ENCODE results near the gene DLGAP4.
"Not testable (repeated sequence)": the region's sequence is repeated elsewhere in the genome, so short reads cannot be mapped to it uniquely, and the experiment has no call there.

Gene DLGAP4

DNA sequence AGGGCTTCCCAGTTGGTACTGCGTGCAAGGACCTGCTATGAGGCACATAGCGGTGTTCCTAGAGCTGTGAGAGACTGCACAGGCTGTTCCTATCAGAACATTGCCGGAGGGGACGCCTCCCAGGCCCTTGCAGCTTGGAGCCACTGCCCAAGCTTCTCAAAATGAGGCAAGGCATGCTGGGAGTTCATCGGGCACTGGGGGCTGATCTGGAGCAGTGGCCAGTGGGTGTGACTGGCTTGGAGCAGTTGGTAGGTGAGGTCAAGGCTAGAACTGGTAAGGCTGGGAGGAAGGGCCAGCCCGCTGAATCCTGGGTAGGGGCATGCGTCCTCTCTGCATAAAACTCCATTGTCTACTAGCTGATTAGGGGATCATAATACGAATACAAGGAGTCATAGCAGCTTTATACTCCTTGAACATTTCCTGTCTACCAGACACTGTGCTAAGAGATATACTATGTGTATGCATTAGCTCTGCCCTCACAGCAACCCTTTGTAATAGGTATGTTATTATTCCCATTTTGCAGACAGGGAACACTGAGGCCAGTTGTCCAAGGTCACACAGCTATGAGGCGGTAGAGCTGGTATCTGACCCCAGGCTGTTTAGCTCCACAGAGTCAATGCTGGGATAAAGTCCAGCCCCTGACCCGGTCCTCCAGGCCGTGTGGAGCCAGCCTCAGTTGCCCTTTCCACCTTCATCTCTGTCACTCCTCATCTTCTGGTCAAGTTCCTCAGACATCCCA lies 53.7 kb downstream of the DLGAP4 start:
- DNase-seq, result no peak

DNA sequence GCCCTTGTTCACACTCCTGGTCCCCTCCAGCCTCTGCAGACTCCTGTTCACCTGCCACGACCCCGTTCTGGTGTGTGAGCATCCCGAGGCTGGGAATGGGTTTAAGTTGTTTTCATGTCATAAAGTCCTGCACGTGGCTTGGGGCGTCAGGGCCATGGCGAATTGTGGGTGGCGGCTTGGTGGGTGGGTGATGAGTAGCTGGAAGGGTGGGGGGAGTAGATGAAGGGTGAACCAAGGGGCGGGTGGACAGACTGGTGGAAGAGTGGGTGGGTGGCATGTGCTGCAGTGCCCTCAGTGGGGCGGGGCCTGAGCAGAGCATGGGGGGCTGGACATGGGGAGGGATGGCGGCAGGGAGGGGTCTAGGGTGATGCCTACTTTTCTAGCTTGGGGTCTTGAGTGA lies 54.3 kb downstream of the DLGAP4 start:
- DNase-seq, result no peak

DNA sequence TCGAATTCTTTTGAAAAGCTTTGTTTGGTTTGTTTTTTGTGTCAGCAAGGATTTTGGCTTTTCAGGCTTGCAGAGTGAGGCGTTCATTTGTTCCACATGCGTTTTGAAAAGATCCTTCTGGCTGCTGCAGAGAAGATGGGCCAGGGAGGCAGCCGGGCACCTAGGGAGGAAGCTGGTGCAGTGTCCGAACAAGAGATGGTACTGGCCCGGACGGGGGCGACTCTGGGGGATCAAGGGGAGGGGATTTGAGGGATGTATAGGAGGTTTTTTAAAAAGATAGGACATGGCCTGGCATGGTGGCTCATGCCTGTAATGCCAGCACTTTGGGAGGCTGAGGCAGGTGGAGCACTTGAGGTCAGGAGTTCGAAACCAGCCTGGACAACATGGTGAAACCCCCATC lies 55.3 kb downstream of the DLGAP4 start:
- no peak for DNase-seq

DNA sequence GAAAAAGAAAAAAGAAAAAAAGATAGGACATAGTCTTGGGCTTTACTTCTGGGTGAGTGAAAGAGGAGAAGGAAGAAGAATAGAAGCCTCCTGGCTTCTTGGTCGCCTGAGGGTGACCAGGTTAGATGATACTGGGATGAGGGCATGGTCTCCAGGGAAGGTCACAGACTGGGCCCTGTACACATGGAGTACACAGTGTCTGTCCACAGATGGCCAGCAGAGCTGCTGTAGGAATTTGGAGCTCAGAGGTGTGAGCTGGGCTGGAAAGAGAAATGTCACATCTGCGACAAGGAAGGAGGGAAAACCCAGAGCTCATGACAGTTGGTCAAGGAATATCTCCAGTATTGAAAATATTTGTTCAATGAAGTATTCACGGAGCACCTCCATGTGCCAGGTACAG lies 56.1 kb downstream of the DLGAP4 start:
- DNase-seq, result no peak

DNA sequence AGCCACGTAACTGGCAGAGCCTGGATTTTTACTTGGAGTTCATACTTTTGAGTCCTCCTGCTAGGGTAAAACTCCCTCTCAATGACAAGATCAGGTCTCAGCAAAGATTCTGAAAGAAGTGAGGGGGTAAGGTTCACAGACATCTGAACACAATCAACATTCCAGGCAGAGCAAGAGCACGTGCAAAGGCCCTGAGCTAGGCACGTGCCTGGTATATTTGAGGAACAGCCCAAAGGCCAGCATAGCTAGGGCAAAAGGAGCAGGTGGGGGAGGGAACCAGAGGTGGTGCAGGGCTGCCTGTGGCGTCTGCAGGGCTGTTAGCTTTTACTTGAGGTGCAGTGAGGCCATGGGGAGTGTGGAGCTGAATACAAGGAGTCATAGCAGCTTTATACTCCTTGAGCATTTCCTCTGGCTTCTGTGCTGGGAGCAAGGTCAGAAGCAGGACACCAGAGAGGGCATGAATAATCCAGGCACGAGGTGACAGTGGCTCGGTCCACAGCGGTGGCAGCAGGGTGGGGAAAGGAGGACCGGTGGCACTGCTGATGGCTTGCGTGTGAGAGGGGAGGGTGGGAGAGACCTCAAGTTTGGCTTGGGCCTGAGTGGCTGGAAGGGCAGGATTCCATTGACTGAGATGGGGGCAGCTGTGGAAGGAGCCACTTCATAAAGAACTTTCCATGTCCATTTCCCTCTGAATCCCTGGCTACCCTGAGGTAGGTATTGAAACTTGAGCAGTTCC lies 57.0 kb downstream of the DLGAP4 start:
- no peak for DNase-seq

DNA sequence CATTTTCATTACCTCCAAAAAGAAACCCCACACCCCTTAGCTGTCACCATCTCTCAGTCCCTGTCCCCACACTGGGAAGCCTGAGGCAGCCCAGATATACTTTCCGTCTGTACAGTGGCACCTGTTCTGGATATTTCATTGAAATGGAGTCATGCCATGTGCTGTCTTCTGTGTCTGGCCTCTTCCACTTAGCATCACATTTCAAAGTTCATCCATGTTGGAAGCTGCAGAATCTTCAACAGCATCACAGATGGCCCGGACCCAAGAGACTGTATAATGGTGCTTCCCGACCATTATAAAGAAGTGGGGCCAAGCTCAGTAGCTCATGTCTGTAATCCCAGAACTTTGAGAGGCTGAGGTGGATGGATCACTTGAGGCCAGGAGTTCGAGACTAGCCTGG lies 58.4 kb downstream of the DLGAP4 start:
- no peak for DNase-seq

DNA sequence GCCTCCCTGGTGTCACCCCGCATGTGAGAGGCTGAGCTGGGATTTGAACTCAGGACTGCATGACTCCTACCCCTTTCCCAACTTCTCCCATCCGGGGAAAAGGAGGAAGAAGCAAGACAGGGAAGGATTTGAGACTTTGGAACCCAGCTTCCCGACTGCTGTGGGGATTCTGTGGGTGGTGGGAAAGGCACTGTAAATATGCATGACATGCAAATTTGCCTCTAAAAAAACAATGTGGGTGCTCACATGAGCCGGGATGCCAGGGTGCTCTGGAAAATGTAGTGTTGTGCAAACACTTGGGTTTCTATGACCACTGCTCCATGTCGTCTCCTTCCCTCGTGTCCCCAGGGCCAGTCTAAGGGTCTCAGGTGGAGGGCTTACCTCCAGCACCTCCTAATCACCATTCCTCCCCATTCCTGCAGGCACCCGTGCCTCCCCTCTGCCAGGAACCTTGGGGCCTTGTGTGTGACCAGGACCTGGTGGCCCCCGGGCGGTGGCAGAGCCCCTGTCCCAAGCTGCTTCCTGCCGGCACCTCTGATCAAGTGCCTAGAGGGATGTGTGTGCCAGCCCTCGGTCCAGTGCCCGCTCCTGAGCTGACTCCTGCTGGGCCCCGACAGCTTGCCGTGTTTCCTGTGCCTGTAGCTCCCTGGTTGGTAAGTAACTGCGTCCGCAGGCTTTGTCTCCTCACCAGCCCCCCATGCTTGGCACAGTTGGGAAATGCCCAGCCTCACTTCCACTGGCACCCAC lies 60.7 kb downstream of the DLGAP4 start:
- DNase-seq, result no peak

DNA sequence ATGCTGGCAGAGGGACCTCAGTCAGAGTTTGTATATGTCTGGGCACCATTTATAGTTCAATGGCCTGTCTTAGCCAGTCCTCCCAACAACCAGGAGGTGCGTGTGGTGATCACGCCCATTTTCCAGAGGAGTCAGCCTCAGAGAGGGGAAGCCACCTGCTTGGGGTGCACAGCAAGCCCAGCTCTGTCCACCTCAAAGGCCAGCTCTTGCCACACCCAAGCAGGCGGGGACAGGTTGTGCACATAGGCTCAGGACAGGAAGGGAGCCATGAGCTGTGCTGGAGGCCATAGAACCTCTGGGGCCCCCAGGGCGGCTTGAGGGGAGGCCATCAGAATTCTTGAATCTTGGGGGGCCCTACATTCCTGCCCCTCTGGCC lies 61.2 kb downstream of the DLGAP4 start:
- no peak for DNase-seq

DNA sequence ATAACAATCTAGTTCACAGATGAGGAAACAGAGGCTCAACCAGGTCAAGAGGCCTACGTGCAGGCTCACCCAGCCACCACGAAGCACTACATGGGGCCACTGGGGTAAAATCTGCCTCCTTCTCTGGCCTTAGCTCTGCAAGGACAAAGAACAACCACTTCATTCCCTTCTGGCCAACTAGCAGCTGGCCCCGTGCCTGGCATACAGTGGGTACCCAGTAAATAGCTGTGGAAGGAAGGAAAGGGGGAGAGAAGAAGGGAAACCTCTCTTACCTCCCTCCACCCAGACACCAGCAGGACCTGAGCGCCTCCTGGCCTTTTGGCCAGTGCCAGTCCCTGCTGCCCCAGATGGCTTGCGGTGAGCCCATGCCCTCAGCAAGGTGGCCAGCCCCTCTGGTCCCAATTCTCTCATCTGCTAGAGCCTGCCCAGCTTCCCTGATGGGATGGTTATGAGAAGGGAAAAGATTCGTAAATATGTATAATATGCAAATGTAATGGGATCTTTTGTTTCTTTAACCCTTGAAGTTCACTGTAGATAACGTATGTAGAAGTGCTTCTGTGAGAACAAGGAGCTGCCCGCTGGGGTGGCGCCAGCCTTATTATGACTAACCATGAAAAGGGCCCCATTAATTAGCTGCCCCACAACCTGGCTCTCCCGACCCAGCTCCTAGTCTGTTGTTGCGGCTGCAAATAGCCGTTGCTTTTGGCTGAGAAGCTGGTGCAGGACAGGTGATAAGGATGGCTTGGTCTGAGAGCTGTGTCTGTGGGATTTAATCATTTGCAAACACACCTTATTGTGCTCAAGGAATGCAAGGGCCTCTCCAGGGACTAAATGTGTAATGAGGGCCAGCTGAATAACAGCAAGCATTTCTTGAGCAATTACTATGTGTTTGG lies 62.0 kb downstream of the DLGAP4 start:
- DNase-seq, result no peak

DNA sequence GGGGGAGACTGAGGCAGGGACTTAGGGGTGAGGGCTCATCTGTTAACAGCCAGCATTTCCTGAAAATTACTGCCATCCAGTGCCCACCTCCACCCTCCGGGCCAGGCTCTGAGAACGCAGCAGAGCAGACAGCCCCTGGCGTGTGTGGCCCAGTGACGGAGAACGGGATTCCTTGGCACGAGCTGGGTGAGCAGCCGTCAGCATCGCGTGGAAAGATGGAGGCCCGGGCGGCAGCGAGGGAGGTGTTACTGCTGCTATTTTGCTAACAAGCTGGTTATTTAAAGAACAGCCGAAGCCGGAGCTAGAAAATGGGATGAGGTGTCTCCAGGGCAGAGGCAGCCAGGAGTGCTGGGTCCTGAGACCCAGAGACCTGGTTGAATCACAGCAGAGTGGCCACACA lies 62.7 kb downstream of the DLGAP4 start:
- no peak for DNase-seq

DNA sequence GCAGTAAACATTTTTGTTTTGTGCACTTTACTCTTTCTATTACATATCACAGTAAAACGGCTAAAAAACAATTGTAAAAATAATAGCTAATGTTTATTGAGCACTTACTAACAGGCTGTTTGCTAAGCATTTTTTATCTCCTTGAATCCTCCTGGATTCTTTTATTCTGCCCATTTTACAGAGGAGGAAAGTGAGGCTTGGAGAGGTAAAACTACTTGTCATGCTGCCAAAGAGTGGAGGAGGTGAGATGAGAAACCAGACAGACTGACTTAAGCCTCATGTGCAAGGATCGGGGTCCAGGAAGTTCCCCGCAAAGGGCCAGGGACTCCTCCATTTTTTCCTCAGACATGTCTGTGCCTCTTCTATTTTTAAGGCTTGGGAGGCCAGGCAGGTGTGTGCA lies 63.6 kb downstream of the DLGAP4 start:
- DNase-seq, result no peak

DNA sequence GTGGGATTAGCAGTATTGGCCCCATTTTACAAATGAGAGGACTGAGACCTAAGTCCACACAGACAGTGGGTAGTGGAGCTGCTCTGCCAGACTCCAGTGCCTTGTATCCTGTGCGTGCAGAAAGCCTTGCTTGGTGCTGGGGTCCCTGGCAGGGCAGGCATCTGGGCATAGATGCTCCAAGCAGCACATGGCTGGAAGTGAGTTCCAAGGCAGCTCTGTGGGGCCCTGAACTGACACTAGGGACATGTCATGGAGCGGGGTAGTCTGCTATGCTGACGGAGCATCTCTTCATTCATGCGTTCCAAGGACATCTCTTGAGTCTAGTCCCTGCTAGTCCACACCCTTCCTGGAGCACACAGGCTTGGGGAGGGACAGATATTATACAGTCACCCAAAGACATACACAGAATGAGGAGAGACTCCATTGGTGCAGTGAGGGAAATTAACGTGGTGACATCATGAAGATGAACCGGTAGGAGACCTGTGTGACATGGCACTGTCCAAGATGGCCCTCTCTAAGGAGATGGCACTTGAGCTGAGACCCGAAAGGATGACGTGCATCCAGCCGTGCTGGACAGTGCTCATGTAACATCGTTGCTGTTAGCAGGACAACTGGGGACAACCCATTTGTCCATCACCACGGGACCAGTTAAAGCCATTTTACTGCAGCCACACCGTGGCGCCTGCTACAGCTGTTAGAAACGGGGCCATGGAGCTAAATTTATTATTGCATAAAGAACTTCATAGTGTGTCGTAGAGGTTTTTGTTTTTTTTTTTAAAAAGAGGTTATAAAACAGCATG lies 65.1 kb downstream of the DLGAP4 start:
- no peak for DNase-seq

DNA sequence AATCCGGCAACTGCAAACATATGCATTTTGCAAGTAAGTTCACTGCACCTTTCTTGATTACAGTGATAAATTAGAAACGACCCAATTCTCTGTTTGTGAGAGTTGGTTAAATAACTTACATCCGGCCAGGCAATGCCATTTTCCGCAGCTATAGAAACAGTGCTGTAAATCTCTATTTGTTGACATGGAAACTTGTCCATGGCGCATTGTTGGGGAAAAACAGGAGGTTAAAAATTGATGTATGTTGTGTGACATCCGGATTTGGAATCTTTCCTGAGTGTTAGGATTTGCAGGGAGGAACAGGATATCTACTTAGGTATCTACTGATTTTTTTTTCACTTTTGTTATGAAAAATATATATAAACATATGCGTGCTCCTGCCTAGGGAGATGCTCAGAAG lies 66.5 kb downstream of the DLGAP4 start:
- DNase-seq, result no peak

DNA sequence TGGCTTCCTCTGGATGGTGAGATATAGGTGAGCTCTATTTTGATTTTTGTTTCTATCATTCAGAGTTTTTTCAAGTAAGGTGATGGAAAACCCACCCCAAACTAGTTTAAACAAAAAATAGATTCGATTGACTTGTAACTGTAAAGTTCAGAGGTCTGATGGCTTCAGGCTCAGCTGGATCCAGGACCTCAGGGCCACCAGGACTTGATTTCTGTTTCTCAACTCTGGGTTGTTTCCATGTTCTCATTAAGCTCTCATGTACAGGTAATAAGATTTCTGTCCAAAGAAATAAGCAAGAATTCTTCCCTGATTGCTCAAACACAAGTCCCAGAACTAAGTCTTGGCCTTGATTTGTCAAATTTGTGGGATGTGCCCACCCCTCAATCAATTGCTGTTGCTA lies 67.0 kb downstream of the DLGAP4 start:
- DNase-seq, result no peak

DNA sequence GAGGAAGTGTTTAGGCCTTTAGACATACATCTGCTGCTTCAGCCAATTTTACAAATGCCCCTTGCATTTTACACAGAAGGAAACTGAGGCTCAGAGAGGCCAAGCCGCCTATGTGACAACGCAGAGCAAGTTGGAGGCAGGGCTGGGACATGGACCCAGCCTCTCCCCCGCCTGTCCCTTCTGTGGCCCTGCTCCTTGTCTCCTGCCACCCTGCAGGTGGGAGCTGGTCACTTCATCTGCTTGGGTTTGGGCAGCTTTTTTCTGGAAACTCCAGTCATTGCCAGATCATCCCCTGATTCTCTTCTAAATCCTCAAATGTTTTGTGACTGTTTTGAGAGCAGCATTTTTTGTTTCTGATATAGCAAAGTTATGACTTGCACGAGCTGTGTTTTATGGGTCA lies 68.9 kb downstream of the DLGAP4 start:
- no peak for DNase-seq

DNA sequence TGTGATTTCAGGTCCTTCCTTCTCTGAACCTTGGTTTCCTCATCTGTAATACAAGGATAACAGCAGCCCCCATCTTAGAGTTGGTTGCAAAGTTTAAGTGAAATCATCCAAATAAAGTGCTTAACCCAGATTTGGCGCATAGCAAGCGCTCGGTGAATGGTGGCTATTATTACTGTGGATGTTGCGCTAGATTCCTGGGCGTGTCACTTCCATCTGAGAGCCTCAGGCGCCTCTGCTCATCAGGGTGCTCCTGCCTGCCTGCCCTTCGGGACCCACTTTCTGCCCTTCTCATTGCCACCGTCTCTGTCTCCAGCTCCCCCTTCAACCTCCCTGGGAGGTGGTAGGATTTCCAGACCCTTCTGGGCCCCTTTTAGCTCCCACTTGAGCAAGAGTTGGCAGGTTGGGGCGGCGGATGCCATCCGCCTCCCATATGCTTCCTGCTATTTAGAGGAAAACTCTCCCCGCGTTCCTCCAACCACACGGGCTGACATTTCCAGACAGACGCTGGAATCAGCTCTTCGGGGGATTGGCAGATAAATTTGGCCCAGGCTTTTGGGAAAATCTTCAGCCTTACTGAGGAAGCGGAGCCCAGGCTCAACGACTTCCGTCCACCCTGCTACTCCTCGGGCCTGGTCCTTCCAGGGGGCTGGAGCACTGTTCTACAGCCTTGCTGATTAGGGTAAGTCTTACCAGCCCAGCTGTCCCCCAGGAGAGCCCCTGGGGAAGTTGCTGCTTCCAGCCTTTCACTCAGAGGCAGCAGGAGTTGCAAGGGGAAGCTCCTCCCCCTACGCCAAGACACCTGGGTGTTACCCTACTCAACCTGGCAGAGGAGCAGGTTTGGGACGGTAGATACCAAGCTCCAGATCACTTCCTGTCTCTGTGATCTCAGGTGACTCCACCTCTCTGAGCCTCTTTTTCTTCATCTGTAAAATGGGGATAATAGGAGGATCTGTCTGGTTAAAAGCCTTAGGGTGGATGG lies 71.5 kb downstream of the DLGAP4 start:
- DNase-seq, result no peak

DNA sequence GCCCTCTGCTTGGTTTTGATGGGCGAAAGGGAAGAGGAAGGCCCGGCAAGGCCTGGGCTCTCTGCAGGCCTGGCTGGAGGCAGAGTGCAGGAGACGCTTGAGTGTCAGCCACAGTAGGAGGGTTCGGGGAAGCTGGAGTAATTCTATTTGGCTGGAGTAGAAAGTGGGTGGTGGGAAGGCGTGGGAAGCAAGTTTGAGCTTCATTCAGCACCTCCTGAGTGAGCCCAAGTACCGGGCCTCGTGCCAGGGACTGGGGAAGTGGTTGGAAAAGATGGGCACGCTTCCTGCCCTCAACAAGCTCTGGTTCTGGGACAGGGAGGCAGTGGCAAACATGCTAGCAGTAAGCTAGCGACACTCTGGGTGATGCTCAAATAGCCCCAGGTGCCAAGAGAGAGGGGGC lies 72.5 kb downstream of the DLGAP4 start:
- DNase-seq, result no peak

DNA sequence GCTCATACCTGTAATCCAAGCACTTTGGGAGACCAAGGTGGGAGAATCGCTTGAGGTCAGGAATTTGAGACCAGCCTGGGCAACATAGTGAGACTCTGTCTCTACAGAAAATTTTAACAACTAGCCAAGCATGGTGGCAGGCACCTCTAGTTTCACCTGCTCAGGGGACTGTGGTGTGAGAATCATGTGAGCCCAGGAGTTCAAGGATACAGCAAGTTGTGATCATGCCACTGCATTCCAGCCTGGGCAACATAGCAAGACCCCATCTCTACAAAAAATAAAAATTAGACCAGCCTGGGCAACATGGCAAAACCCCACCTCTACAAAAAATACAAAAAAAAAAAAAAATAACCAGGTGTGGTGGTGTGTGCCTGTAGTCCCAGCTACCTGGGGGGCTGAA lies 73.8 kb downstream of the DLGAP4 start:
- DNase-seq, result not testable (repeated sequence)

DNA sequence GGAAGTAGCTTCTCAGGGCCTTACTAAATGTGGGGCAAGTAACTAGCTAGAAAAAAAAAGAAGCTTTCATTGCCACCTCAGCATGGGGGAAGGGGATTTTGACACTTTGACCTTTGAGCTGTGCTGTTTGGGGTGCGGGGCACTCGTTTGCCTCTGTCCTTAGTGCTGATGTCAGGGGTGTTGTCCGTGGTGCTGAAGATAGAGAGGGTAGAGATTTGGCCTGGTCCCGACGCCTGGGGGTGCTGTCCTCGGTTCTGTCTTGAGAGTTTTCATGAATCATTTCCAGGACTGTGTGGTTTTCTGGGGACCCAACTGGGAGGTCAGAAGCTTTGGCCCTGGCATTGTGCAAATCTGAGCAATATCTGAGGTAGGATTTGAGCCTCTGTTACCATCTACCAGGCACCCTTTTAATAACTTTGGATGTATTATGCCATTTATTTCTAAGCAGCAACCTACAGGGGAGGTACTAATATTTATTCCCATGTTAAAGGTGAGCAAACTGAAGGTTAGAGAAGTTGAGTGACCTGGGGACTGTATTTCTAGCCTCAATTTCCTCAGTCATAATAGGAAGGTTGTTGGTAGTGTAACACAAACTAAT lies 78.0 kb downstream of the DLGAP4 start:
- peak; percentile 31 for DNase-seq

DNA sequence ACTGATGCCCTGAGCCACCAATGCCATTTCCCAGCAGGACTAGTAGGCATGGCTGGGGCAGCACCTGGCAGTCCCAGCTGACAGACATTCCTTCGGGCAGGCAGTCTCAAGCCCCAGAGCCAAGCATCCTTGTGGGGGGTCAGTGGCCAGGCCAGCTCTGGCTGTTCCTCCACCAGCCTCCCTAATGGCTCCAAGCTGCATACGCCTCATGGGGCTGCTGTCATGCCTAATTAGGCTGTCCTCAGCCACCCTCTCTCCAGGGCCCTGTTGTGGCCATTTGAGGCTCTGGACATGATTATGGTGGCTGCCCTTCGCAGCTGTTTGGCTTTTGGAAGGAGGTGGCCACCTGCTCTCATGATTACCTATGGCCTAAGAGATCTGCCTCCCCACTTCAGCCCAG lies 79.4 kb downstream of the DLGAP4 start:
- DNase-seq, result no peak
